ENCODE data around the gene SLC22A1.
"Not testable (repeated sequence)": the region's sequence is repeated elsewhere in the genome, so short reads cannot be mapped to it uniquely, and the experiment has no call there.

Gene SLC22A1

GRCh38 chr6:160121981-160122380 lies 366 bp downstream of the SLC22A1 start:
- no peak for DNase-seq

DNA sequence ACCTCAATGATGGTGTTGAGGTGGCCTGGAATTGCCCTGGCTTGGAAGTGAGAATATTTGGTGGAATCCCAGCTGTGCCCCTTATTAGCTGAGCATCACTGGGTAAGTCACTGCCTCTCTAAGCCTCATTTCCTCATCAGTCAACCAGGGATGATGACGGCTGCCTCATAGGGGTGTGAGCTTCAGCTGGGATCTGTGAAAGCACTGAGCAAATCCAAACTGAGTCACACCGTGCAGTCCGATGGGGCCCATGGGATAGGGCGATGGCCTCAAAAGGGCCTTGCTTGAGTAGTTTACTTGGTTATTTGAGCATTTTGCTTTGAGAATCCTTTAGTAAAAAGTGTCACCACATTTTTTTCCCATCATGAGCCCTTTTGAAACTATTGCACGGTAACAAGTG lies 1.1 kb downstream of the SLC22A1 start:
- DNase-seq: no peak

GRCh38 chr6:160124007-160124406 lies 2.4 kb downstream of the SLC22A1 start:
- DNase-seq: no peak

DNA sequence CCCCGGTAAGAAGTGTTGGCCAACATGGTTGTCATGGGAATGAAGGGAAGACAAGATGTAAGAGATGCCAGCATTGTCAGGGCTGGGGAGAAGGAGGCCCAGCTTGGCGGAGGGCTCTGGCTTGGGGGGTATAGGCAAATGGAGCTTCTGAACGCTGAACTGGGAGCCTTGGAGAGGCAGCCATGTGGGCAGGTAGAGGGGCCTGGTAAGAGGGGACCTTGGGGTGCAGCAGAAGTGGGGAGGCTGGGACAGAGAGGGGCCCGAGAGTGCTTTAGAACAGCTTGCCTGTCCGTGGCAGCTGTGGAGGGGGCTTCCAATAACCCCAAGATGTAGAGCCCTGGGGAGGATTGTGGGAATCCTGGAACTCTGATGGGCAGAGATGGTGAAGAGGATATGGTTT lies 3.0 kb downstream of the SLC22A1 start:
- no peak for DNase-seq

DNA sequence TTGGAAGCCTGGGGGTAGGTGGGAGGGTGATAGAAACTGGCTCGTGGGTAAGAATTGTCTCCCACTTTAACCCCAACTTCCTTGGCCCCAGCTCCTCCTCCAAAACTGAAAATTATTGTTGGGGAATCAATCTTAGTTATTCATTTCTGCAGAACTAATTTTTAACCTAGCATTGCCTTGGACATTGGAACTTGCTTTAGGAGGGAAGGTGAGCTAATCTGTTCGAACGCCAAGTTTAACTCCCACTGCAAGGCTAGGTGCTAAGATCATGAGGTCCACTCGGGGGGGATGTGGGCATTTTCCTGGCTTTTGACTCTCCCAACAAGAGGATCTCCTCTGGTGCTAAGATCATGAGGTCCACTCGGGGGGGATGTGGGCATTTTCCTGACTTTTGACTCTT lies 3.5 kb downstream of the SLC22A1 start:
- DNase-seq: not testable (repeated sequence)

- DNase-seq: no peak
These were observed 5.9 kb downstream of the SLC22A1 start for GRCh38 chr6:160127270-160128124.

DNA sequence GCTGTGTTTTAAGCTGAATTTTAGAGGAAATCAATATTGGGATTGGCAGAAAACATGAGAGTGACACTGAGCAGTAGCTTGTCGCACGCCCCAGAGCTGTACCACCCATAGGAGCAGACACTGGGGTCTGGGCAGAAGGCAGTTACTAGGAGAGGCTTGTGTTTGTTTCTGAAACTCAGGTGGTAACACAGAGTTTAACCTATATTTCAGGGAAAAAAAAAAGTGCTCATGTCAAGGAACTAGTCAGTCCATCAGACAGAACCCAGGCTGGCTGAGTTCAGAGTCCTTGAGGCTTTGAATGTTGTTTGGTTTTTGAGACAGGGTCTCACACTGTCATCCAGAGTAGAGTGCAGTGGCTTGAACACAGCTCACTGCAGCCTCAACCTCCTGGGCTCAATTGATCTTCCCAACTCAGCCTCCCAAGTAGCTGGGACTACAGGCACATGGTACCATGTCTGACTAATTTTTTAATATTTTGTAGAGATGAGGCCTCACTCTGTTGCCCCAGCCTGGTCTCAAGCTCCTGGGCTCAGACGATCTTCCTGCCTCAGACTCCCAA lies 6.6 kb downstream of the SLC22A1 start:
- no peak for DNase-seq

DNA sequence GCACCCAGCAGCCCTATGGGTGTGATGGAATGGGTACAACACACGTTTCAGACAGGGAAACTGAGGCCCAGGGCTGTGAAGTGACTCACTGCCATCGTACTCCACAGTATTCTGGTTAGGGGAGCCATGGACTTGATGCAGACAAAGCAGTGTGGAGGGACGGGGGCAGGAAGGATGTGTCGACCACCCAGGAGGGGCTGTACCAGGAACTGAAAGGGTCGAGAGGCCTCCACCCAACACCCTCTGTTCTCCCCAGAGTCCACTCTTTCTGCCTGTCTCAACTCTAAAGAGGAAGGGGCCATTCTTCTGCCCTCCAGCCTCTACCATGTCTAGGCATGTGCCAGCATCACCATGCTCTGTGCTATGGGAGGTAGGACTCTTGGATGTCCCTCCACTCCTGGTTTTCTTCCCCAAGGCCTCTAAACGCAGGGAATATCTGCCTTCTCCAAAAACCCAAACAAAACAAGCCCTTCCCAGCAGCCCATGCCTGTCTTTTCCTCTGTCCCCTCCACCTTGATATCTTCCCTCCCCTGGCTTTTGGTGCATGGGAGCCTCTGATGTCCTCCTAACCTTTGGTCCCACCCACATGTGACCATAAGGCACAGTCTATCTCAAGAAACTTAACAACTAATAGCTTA lies 7.4 kb downstream of the SLC22A1 start:
- no peak for DNase-seq

DNA sequence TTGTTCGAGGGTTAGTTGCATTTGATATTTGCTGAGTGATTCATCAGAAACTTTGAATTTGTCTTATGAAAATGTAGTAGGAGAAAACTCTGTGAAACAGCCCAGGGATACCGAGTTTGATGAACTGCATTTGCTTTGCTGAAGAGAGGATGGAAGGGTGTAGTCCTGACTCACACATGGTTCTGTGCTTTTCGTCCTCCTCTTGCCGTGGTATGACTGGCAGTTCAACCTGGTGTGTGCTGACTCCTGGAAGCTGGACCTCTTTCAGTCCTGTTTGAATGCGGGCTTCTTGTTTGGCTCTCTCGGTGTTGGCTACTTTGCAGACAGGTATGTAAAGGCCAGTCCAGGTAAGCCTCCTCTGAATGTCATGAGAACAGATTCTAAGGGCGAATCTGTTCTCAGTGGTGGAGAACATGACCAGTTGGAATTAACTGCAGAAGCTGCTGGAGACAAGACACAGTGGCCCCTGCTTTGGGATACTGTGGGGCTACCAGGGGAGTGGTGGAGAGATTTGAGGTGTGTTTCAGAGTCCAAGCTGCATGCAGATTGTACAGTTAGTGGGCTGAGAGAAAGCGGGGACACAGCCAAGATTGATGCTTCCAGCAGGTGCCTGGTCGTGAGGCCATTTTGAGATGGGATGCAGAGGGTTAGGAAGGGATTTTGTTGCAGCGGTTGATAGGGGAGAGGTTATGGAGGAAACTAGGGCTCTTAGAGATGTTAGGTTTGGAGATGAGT lies 8.4 kb downstream of the SLC22A1 start:
- DNase-seq: no peak

DNA sequence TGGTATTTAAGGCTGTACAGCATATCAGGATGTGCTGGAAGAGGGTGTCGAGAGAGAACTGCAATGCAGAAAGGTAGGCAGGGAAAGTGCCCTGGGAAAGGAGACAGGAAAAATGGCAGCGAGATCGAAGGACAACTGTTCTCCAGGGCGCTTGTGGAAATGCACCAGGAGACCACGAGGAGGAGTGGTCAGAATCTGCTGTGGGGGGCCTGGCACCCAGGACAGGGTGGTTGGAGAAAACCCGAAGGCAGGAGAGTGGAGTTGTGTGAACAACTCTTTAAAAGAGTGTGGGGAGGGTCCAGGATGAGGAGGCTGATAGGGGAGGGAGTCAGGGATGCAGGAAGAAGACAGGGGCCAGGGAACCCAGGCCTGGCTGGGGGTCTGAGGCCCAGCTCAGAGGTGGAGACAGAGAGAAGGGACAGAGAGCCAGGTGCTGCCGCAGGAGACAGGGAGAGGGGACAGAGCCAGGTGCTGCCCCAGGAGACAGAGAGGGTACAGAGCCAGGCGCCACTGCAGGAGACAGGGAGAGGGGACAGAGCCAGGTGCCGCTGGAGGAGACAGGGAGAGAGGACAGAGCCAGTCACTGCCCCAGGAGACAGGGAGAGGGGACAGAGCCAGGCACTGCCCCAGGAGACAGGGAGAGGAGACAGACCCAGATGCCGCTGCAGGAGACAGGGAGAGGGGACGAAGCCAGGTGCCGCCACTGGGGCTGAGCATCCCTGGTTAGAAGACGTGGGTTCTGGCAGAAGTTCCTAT lies 9.3 kb downstream of the SLC22A1 start:
- no peak for DNase-seq

GRCh38 chr6:160131636-160132296 lies 10.2 kb downstream of the SLC22A1 start:
- no peak for DNase-seq

DNA sequence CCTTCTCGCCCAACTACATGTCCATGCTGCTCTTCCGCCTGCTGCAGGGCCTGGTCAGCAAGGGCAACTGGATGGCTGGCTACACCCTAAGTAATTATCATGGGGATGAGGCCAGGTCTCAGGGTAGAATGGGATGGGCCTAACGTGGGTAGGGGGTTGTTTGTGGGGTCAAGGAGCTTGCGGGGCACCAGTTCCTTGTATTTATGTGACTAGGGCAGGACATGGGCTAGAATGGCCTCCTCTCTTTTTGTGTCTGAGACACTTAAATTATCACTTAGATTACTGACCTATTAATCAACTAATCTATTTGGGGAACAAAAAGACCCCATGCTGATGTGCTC lies 10.7 kb downstream of the SLC22A1 start:
- DNase-seq: no peak

DNA sequence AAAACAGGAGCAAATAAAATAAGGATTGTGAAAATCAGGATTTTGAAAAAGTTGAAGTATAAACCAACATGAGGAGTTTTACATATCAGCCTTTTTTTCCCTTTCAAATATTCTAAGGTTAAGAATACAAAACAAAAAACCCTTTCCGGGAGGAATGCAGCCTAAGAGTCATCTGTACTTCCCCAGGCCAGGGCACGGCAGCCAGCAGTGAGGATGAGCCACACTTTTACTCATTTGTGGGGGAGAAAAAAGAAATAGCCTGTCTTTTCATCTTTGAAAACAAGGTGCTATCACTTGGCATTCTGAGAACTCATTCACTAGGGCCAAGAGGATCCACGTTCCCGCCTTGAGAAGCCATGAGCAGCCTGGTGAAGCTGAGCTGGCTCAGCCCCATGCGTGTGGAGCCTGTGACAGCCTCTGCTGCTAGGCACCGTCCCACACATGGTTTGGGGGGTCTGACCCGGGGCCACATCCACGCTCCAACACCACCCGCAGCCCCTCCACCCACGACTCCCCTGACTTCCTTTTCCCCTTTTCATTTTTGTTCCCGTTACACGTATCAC lies 11.2 kb downstream of the SLC22A1 start:
- DNase-seq: no peak

- no peak for DNase-seq
These were observed 12.1 kb downstream of the SLC22A1 start for GRCh38 chr6:160133441-160134336.

- not testable (repeated sequence) for DNase-seq
These were observed 12.7 kb downstream of the SLC22A1 start for GRCh38 chr6:160134337-160134751.

GRCh38 chr6:160134779-160135547 lies 13.3 kb downstream of the SLC22A1 start:
- DNase-seq: no peak

GRCh38 chr6:160135907-160136655 lies 14.5 kb downstream of the SLC22A1 start:
- no peak for DNase-seq
